ENCODE measurements around the gene DAB1.
"Not testable (repeated sequence)": the region's sequence is repeated elsewhere in the genome, so short reads cannot be mapped to it uniquely, and the experiment has no call there.

The DAB1 gene

DNA sequence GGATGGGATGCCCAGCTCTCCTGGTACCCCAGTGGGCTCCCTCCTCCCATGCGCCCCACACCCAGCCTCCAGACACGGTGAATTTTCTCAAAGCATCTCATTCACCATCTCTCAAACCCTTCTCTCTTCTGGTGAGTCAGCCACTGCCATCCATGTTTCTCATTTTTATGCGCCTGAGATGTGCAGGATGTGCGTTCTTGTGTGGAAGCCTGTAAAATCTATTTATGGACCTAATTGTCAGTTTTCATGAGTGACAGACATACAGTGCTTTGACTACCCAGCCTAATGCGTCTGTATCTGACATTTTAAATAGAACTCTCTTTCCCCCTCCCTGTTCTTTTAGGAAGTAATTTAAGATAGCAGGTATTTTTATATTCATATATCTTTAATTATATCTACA lies 158.8 kb downstream of the DAB1 start:
- DNase-seq = no peak

DNA sequence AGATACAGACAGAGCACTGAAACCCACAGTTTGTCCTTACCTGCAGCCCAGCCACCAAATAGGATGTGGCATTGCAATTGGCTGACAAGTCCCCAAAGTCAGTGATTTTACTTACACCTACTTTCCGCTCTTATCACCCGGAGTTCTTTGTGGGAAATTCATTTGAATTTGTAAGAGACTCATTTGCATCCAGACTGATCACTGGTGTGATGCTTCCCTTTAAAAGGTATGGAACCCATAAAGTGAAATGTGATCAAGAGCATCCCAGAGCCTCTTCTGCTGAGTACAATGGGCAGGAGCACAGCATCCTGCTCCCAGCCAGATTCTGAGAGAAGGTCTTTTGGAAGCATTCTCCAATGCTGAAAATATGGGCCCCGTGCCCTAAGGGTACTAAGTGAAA lies 161.4 kb downstream of the DAB1 start:
- no peak for DNase-seq

DNA sequence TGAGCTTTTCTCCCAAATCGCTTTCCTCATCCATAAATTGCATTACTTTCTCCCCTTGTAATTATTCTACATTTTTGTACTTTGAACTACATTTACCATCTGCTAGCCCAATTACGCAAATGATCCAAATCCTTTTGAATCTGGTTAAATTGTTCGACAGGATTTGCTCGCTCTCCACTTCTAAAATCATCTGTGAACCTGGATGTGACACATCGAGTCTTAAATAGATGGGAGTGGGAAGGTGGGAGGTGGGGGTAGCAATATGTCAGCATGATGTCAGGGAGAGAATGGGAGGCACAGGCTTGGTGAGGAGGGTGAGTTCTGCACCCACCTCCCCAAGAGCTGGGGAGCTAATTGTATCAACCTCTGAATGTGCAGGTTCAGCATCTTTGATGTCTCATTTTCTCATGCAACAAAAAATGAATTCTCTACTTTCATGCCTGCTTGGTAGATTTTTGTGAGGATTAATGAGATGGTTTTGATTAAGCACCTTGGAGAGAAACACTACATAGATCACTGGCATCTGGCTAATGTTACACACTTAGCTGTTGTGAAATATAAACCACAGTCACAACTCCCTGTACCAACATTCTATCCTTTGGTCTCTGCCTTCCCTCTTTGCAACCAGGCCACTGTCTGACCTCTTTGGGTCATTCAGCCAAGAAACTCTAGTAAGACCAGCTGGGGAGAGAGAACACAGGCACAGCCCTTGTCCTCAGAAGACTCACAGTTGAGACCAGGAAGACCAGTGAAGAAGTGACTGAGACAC lies 165.1 kb downstream of the DAB1 start:
- DNase-seq = no peak

DNA sequence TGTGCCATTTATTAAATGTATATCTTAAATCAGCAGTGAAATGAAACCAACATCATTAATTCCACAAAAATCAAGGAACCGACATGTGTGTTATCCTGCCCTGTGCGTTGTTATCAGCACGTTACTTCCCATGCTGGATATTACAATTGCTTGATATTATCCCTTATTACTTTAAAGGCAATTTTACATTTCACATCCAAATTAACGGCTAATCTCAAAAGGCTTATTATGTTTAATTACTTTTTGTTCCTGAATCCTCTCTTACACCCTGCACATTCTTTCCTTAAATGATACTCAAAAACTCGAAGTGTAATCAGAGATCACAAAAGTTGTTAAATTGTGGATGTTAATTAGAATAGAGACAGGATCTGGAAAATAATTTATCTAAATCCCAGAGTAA lies 167.9 kb downstream of the DAB1 start:
- no peak for DNase-seq

DNA sequence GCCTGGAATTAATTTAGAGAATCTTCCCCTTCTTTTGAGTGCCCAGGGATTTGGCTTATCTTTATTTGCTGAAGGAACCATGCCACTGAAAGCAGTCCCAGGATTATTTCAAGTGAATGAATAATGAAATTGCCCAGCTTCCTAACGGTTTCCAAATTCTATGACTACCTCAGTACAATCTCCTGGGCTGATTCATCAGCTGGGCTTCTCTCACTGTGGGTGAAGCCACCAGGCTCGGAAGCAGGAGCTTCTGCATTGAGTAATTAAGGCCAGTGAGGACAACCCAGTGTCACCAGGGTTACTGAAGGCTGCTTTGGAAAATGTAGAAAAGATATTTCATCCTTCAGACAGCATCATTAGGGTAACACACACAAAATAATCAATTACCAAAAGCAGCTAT lies 169.8 kb downstream of the DAB1 start:
- no peak for DNase-seq

- no peak for DNase-seq
These were observed 171.1 kb downstream of the DAB1 start for GRCh38 chr1:57252597-57253294.

DNA sequence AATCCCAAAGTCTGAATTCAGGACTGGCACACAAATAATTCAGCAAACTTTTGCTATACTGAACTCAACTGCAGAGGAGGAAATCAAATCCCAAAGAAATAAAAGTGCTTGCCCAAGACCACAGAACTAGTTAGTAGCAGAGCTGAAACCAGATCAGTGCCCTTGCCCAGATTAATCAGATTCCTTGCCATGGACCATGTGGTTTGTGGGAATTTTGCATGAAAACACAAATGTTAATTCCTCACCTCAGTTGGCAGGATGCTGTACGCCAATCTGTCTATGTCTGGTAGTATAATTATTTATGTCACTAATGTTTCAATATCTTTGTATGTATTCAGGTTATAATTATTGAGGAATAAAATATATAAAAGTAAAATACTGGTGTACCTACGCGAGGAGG lies 173.8 kb downstream of the DAB1 start:
- DNase-seq = no peak

GRCh38 chr1:57249511-57249910 lies 174.3 kb downstream of the DAB1 start:
- DNase-seq = no peak

DNA sequence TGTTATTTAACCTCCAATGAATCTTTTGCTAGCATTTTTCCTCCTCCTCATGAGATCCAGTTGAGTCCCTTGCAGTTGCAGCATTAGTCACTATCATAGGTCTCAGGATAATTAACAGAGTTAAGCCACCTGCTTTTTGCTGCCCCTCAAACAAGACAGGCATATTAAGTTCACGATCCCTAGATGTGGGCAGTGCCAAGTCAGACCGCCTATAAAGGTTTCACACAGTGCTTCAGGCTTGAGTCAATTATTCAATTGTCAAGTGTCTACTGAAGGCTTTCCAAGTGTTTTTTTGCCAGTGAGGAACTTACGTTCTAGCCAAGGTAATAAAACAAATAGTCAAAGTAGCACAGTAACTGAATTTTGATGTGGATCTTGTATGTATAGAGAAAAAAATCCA lies 175.0 kb downstream of the DAB1 start:
- DNase-seq = no peak

GRCh38 chr1:57238233-57238781 lies 185.6 kb downstream of the DAB1 start:
- no peak for DNase-seq

DNA sequence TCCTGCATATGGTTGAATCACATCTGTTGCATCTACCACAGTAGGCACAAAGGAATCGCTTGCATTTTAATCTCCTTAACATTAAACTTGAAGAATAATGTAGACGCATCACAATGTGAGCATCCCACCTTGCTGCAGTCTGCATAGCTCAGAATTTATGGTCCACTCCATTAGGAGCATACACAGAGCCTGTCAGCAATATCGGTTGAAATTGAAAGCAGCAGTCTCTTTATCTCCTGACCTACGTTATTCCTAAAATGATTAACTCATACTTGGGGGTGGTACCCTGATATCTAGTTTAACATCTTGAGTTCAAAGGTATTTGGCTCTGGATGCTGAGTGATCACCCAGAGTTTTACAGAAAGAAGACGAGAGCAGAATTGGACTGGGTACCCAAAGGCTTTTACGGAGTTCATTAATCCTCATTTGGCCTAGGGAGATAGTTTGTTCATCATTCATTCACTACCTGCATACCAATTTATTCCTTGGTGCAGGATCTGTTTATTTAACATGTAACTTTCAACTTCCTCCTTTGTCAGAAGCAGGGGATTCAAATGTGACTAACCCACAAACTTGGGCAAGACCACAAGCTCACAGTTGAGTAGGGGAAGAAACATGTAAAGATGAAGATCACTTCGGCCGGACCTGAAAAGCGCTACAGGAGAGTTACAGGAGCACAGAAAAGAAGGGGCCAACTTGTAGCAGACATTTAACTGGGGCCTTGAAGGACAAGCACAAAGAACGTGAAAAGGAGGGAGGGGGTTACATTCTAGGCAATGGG lies 187.9 kb downstream of the DAB1 start:
- no peak for DNase-seq

- DNase-seq = no peak
These were observed 189.4 kb downstream of the DAB1 start for GRCh38 chr1:57234459-57234858.

GRCh38 chr1:57232500-57232899 lies 191.4 kb downstream of the DAB1 start:
- DNase-seq = no peak

- no peak for DNase-seq
These were observed 193.9 kb downstream of the DAB1 start for GRCh38 chr1:57229998-57230397.

GRCh38 chr1:57229076-57229475 lies 194.8 kb downstream of the DAB1 start:
- no peak for DNase-seq

DNA sequence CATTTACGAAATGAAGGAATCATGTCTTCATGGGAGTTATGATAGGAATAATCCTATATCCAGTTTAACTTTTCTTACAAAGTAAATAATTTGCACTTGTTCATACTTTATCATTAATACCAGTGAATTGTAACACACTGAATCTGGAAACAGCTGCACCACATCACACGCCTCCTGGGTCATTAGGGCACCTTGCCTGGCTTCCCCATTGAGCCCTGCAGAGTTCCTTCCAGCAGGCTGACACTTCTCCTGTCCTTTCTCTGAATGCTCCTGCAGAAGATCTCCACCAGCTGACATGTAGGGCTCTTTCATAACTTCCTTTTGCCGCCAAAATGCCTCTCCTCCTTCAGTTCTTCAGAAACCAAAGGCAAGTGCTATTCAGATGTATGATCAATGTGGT lies 201.1 kb downstream of the DAB1 start:
- DNase-seq = no peak

DNA sequence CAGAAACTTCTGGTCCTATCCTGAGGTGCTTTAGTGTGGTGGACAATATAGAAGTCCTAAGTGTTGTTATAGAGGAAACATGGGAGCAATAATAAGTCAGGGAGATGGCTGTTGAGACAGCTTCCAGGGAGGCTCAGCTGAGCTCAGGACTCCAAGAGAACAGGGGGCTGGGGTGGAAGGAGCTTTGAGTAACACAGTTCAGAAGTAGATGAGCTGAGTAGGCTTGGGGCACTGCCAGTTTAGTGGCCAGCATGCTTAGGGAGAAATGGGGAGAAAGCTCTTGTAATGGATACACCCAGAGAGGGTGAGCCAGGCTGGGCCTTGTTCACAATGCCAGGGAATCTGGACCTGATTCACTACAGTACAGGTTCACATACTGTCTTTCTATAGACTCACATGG lies 201.6 kb downstream of the DAB1 start:
- no peak for DNase-seq

DNA sequence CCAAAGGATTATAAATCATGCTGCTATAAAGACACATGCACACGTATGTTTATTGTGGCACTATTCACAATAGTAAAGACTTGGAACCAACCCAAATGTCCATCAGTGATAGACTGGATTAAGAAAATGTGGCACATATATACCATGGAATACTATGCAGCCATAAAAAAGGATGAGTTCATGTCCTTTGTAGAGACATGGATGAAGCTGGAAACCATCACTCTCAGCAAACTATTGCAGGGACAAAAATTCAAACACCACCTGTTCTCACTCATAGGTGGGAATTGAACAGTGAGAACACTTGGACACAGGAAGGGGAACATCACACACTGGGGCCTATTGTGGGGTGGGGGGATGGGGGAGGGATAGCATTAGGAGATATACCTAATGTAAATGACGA lies 203.0 kb downstream of the DAB1 start:
- DNase-seq = not testable (repeated sequence)

DNA sequence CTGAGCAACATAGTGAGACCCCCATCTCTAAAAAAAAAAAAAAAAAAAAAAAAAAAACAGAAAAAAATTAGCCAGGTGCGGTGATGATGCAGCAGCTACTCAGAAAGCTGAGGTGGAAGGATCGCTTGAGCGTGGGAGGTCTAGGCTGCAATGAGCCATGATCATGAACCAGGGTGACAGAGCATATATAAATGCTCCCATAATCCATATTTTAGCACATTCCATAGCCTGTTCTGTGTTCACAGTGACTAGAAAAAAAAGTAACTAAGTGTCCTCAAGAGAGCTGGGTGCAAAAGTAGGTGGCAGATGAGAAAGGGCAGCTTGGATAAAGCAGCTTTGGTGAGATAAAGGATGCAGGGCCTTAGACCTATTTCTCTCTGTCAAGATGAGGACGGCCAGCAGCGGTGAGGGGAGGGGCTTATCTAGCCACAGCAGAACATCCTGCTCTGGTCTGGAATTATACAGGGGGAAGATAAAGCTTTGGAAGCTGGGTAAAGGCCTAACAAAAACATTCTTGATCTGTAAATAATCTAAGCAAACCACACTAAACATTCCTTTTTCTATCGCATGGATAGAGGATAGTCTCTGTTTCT lies 205.3 kb downstream of the DAB1 start:
- no peak for DNase-seq

DNA sequence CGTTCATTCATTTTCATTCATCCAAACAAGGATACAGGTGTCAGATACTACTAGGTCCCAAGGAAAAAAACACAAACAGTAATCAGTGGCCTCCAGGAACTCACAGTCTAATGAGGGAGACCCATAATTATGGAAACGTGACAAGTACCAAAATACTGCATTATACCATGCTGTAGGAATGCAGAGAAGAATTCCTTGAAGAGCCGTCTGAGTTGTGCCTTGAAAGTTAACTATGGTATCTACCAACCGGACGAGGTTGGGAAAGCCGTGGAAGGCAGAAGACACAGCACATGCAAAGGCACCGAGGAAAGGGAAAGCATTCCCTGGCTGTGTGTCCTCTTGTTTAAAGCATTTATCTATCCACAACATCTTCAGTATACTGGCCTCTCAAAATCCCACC lies 206.0 kb downstream of the DAB1 start:
- DNase-seq = no peak

DNA sequence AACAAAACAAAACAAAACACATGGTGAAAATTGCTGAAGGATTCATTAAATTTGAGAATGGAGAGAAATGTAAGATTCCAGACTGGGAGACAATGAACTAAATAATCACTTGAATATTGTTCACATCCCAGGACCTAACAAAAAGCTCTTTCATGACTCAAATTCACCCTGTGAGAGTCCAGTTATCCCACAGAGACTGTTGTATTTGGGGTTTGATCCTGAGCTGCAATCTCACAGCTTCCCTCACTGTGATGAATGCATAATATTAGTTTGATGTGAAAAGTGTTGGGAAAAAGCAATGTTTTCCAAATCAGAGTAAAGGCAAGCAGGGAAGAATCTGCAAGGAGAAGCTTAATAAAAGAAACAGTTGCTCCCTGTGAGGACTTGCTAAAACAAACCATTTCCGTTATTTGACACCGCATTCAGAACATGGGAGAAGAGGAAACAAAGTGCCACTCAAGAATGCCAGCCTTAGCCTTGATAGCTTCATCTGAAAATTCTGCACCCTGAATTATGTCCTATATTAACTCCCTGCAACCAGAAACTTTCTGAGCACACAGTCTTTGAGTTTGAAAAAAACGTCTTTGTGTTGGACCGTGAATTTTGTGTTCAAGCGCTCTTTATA lies 208.8 kb downstream of the DAB1 start:
- no peak for DNase-seq

GRCh38 chr1:57210881-57211280 lies 213.0 kb downstream of the DAB1 start:
- DNase-seq = no peak

DNA sequence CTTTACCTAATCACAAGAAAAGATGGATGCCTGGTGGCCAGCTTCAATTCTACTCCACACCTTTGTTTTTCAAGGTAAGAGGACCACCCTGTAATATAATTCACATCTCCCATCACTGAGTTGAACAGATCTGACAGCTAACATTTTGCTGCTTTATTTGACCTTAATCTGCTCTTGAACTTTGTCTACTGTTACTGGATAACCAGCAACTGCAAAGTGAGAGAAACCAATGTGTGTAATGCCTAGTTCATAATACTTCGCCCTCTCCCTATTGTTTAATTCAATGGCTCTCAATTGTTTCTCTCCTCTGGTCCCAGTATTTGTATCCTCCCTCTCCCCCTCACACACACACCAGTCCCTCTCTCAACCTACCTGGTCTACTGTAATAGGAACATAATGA lies 214.4 kb downstream of the DAB1 start:
- DNase-seq = no peak
